GM10266 (cell line): ENCODE measurements around the gene CHDH.

Experiments used
- DNase-seq: peaks from one replicate; pipeline ENCODE4 v3.0.0; 2012; ENCODE audit errors: extremely low spot score
- CTCF ChIP-seq: IDR thresholded peaks from 2 replicates; pipeline ENCODE4 v1.5.1; 2012; ENCODE audit warnings: mild to moderate bottlenecking, low read depth; ENCODE audit not compliant: control insufficient read depth, insufficient read depth; ENCODE audit errors: missing control alignments

The CHDH gene

GRCh38 chr3:53813876-53814275 is 32.3 kb downstream of the CHDH start:
- TF ChIP-seq CTCF: no peak
- no peak for DNase-seq

GRCh38 chr3:53813229-53813628 is 33.0 kb downstream of the CHDH start:
- no peak for DNase-seq
- no peak for TF ChIP-seq CTCF

- no peak for DNase-seq
- TF ChIP-seq CTCF: no peak
Measured at GRCh38 chr3:53812434-53812833, 33.8 kb downstream of the CHDH start.

- DNase-seq: no peak
- no peak for TF ChIP-seq CTCF
Measured at GRCh38 chr3:53811143-53811927, 34.9 kb downstream of the CHDH start.

- no peak for DNase-seq
- TF ChIP-seq CTCF: no peak
Measured at GRCh38 chr3:53809764-53810400, 36.3 kb downstream of the CHDH start.

- no peak for TF ChIP-seq CTCF
- no peak for DNase-seq
Measured at GRCh38 chr3:53809267-53809666, 37.0 kb downstream of the CHDH start.

GRCh38 chr3:53808496-53808895 is 37.7 kb downstream of the CHDH start:
- no peak for DNase-seq
- no peak for TF ChIP-seq CTCF
